ENCODE data around the gene EVA1C.

Gene EVA1C

DNA sequence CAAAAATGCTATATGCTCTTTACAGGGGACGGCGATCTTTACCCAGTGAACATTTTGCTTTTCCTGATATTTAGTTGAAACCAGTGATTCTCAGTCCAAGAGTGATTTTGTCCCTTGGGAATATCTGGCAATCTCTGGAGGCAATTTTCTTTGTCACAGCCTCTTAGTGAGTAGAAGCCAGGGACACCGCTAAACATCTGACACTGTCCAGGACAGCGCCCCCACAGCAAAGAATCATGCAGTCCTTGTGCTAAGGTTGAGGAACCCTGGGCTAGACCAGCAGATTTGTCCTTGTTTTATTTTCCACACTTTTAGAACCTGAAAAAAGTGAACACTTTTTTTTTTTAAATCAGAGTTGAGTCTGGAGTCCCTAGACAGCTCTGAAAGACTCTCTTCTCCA, 13.1 kb downstream of the EVA1C start:
- Histone ChIP-seq H3F3A (ENCODE audit: low read depth) (no peaks in the 10 kb centered on the region), H3K79me2 (ENCODE audit: insufficient read depth, low read length) (no peaks in the 10 kb centered on the region), H3K4me3 (ENCODE audit: low read length, poor library complexity, severe bottlenecking) (no peak overlapping the region), H2AFZ (ENCODE audit: low read length) (no peak overlapping the region), H3K9me2 (replicated peaks; ENCODE audit: low read depth, low read length) (no peaks in the 10 kb centered on the region), H3K27me3 (ENCODE audit: insufficient read depth, low read length, poor library complexity, severe bottlenecking) (no peaks in the 10 kb centered on the region), H3K9ac (ENCODE audit: low read depth, low read length, poor library complexity, severe bottlenecking) (no peak overlapping the region), H4K20me1 (ENCODE audit: insufficient read depth, low read length, poor library complexity, severe bottlenecking) (no peaks in the 10 kb centered on the region), H3K36me3 (ENCODE audit: insufficient read depth, low read length) (no peaks in the 10 kb centered on the region), H3K4me2 (ENCODE audit: low read depth, low read length, poor library complexity, severe bottlenecking) (no peak overlapping the region), H3K4me1 (ENCODE audit: insufficient read depth, low read length, poor library complexity, severe bottlenecking) (no peaks in the 10 kb centered on the region), H3K9me3 (ENCODE audit: insufficient read depth, low read depth, low read length) (no peaks in the 10 kb centered on the region)
- TF ChIP-seq EZH2phosphoT487 (IDR thresholded peaks at IDR 0.05; ENCODE audit: borderline replicate concordance), result no peak
- TF ChIP-seq, protein P1, sequence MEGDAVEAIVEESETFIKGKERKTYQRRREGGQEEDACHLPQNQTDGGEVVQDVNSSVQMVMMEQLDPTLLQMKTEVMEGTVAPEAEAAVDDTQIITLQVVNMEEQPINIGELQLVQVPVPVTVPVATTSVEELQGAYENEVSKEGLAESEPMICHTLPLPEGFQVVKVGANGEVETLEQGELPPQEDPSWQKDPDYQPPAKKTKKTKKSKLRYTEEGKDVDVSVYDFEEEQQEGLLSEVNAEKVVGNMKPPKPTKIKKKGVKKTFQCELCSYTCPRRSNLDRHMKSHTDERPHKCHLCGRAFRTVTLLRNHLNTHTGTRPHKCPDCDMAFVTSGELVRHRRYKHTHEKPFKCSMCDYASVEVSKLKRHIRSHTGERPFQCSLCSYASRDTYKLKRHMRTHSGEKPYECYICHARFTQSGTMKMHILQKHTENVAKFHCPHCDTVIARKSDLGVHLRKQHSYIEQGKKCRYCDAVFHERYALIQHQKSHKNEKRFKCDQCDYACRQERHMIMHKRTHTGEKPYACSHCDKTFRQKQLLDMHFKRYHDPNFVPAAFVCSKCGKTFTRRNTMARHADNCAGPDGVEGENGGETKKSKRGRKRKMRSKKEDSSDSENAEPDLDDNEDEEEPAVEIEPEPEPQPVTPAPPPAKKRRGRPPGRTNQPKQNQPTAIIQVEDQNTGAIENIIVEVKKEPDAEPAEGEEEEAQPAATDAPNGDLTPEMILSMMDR (conservative IDR thresholded peaks at IDR 0.05; ENCODE audit: low read length), result no peak

DNA sequence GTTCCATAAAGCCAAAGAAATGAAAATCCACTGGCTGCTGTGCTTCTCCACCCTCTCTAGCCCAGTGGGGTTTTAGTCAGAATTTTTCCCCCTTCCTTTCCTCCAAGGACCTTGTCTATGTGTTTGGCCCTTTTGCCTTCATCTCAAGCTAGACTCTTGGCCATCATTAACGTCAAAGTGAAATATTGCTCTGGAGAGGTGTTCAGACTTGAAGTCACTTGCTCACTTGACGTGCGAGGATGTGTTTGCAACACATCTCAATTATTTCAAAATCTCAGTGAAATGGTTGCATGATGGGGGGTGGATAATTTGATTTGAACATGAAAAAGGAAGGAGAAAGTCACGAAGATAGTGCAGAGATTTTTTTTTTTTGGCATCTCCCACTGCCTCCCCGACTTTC, 13.6 kb downstream of the EVA1C start:
- H3K4me1 ChIP-seq (ENCODE audit: insufficient read depth, low read length, poor library complexity, severe bottlenecking), result no peaks in the 10 kb centered on the region

DNA sequence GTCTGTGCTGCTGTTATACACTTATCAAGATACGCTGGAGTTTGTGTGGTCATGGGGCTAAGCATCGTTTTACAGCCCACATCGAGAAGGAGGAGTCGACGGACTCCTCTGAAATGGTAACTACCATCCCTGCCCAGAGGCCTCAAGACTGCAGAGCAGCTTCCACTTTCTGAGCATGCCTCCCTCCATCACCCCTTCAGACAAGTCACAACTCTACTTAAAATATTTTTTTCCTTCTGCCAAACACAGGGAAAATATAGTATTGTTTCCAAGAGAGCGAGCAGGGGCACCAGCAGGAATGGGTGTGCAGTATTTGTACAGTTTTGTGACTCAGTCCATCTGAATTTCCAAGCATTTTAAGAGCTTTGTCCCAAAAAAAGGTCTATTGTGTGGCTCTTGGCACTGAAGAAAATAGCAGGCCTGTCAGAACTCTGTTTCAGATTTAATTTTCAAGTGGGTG, 14.1 kb downstream of the EVA1C start:
- Histone ChIP-seq H3K36me3 (ENCODE audit: insufficient read depth, low read length) (no peaks in the 10 kb centered on the region), H3K79me2 (ENCODE audit: insufficient read depth, low read length) (no peaks in the 10 kb centered on the region), H3K4me3 (ENCODE audit: low read length, poor library complexity, severe bottlenecking) (no peak overlapping the region), H3K4me2 (ENCODE audit: low read depth, low read length, poor library complexity, severe bottlenecking) (no peak overlapping the region), H3F3A (ENCODE audit: low read depth) (no peaks in the 10 kb centered on the region), H3K9ac (ENCODE audit: low read depth, low read length, poor library complexity, severe bottlenecking) (no peak overlapping the region), H3K27me3 (ENCODE audit: insufficient read depth, low read length, poor library complexity, severe bottlenecking) (no peaks in the 10 kb centered on the region), H4K20me1 (ENCODE audit: insufficient read depth, low read length, poor library complexity, severe bottlenecking) (no peaks in the 10 kb centered on the region), H3K4me1 (ENCODE audit: insufficient read depth, low read length, poor library complexity, severe bottlenecking) (no peaks in the 10 kb centered on the region), H2AFZ (ENCODE audit: low read length) (no peak overlapping the region), H3K9me2 (replicated peaks; ENCODE audit: low read depth, low read length) (no peaks in the 10 kb centered on the region), H3K9me3 (ENCODE audit: insufficient read depth, low read depth, low read length) (no peaks in the 10 kb centered on the region)
- no peak for TF ChIP-seq EZH2phosphoT487 (IDR thresholded peaks at IDR 0.05; ENCODE audit: borderline replicate concordance)
- TF ChIP-seq, protein P1 (conservative IDR thresholded peaks at IDR 0.05; ENCODE audit: low read length), result no peak

More for the DNA sequence above, 13.6 kb downstream of the EVA1C start:
- TF ChIP-seq, protein P1 (conservative IDR thresholded peaks at IDR 0.05; ENCODE audit: low read length), result no peak
- TF ChIP-seq EZH2phosphoT487 (IDR thresholded peaks at IDR 0.05; ENCODE audit: borderline replicate concordance), result no peak
- no peak overlapping the region for H3K9ac ChIP-seq (ENCODE audit: low read depth, low read length, poor library complexity, severe bottlenecking)
- no peaks in the 10 kb centered on the region for H3F3A ChIP-seq (ENCODE audit: low read depth)
- no peak overlapping the region for H2AFZ ChIP-seq (ENCODE audit: low read length)
- H3K27me3 ChIP-seq (ENCODE audit: insufficient read depth, low read length, poor library complexity, severe bottlenecking), result no peaks in the 10 kb centered on the region
- H3K9me3 ChIP-seq (ENCODE audit: insufficient read depth, low read depth, low read length), result no peaks in the 10 kb centered on the region
- no peaks in the 10 kb centered on the region for H4K20me1 ChIP-seq (ENCODE audit: insufficient read depth, low read length, poor library complexity, severe bottlenecking)
- H3K36me3 ChIP-seq (ENCODE audit: insufficient read depth, low read length), result no peaks in the 10 kb centered on the region
- H3K9me2 ChIP-seq (replicated peaks; ENCODE audit: low read depth, low read length), result no peaks in the 10 kb centered on the region
- H3K79me2 ChIP-seq (ENCODE audit: insufficient read depth, low read length), result no peaks in the 10 kb centered on the region
- H3K4me3 ChIP-seq (ENCODE audit: low read length, poor library complexity, severe bottlenecking), result no peak overlapping the region
- H3K4me2 ChIP-seq (ENCODE audit: low read depth, low read length, poor library complexity, severe bottlenecking), result no peak overlapping the region
